H1 (cell line): Measurements from ENCODE around the gene DIAPH1. TPM values are rescaled to one million over a fixed set of nuclear protein-coding genes. Genes with fewer than 3 reads are reported as not detected.

Experiments
- CTCF ChIA-PET: fragments of 300-600 bp; sonication (Branson Sonifier 250); formaldehyde crosslinking; loops from one replicate; lab custom pipeline; 2021; ENCODE audit not compliant: partially characterized antibody; lab: Charles Lee
- POLR2A ChIA-PET: fragments of 300-600 bp; sonication (Branson Sonifier 250); formaldehyde crosslinking; loops from one replicate; lab custom pipeline; 2021; ENCODE audit warnings: inconsistent platforms; ENCODE audit not compliant: partially characterized antibody; lab: Charles Lee
- DNase-seq, 2 experiments: peaks; one replicate each; pipeline versions ENCODE4 v3.0.0 to v3.0.0-alpha.2; 2010 to 2022; ENCODE audit warnings: low spot score in 2 of 2, low read depth in 1 of 2, mixed read lengths in 1 of 2
- FAIRE-seq: peaks from 2 replicates; lab custom pipeline; 2011; peaks lifted over from hg19 to GRCh38; lab: Jason Lieb, UNC
- H2AFZ ChIP-seq: 2 replicates; pipeline ENCODE4 v1.8.1; 2012; ENCODE audit warnings: low read length, inconsistent platforms
- H2AK5ac ChIP-seq: 2 replicates; pipeline ENCODE4 v1.6.1; 2013; ENCODE audit warnings: low read depth, low read length
- H2BK120ac ChIP-seq: replicated peaks from 2 replicates; pipeline ENCODE3; 2013; ENCODE audit warnings: low read depth, low read length, inconsistent platforms
- H2BK12ac ChIP-seq: 2 replicates; pipeline ENCODE4 v1.6.1; 2013; ENCODE audit warnings: low read depth, low read length
- H2BK15ac ChIP-seq: 2 replicates; pipeline ENCODE4 v1.6.1; 2013; ENCODE audit warnings: low read length
- H2BK20ac ChIP-seq: 2 replicates; pipeline ENCODE4 v1.6.1; 2013; ENCODE audit warnings: low read length
- H2BK5ac ChIP-seq: 2 replicates; pipeline ENCODE4 v1.6.1; 2013; ENCODE audit warnings: low read depth, low read length
- H3K14ac ChIP-seq: 2 replicates; pipeline ENCODE4 v1.6.1; 2013; ENCODE audit warnings: inconsistent platforms; ENCODE audit not compliant: insufficient read length
- H3K18ac ChIP-seq: 2 replicates; pipeline ENCODE4 v1.6.1; 2013; ENCODE audit warnings: low read length; ENCODE audit errors: extremely low read depth
- H3K23ac ChIP-seq: 2 replicates; pipeline ENCODE4 v1.6.1; 2013; ENCODE audit warnings: inconsistent platforms; ENCODE audit not compliant: insufficient read length
- H3K23me2 ChIP-seq: 2 replicates; pipeline ENCODE4 v1.6.1; 2013; ENCODE audit warnings: low read depth, low read length
- H3K27ac ChIP-seq: 2 replicates; pipeline ENCODE4 v1.6.1; 2011; ENCODE audit warnings: low read depth, low read length, inconsistent platforms
- H3K27me3 ChIP-seq, 4 experiments: replicated peaks in 1 of 4; 1 replicate in 1 of 4; 2 replicates in 3 of 4; pipeline versions ENCODE4 v1.6.1 to v1.8.1; 2011 to 2013; ENCODE audit warnings: low read length in 3 of 4, mild to moderate bottlenecking in 3 of 4, inconsistent platforms in 2 of 4, mixed read lengths in 2 of 4, moderate library complexity in 1 of 4; ENCODE audit not compliant: control insufficient read depth in 3 of 4, insufficient read depth in 3 of 4; ENCODE audit errors: extremely low read depth in 1 of 4
- H3K36me3 ChIP-seq, 4 experiments: 2 replicates each; pipeline versions ENCODE4 v1.6.1 to v1.8.1; 2011 to 2013; ENCODE audit warnings: mild to moderate bottlenecking in 4 of 4, low read length in 3 of 4, moderate library complexity in 2 of 4, control low read depth in 1 of 4, inconsistent platforms in 1 of 4; ENCODE audit not compliant: insufficient read depth in 4 of 4, control insufficient read depth in 2 of 4
- H3K4ac ChIP-seq: replicated peaks from 2 replicates; pipeline ENCODE3; 2013; ENCODE audit warnings: low read length, low read depth, mixed read lengths, inconsistent platforms; ENCODE audit not compliant: insufficient read length
- H3K4me1 ChIP-seq, 4 experiments: replicated peaks in 1 of 4; 1 replicate in 1 of 4; 2 replicates in 3 of 4; pipeline versions ENCODE4 v1.6.1 to v1.8.1; 2011 to 2013; ENCODE audit warnings: low read length in 3 of 4, inconsistent platforms in 2 of 4, mixed read lengths in 1 of 4; ENCODE audit not compliant: insufficient read depth in 4 of 4, control insufficient read depth in 3 of 4
- H3K4me2 ChIP-seq, 2 experiments: 2 replicates each; pipeline versions ENCODE4 v1.6.1 to v1.8.1; 2011 to 2013; ENCODE audit warnings: low read depth in 2 of 2, low read length in 2 of 2, control low read depth in 1 of 2, inconsistent platforms in 1 of 2, mild to moderate bottlenecking in 1 of 2; ENCODE audit not compliant: insufficient read depth in 1 of 2
- H3K4me3 ChIP-seq, 4 experiments: fragments of 200-600, 300-600 bp in 1 of 4; sonication (generic), shearing (Covaris generic), sonication (Bioruptor Twin) in 1 of 4; 2 replicates each; pipeline versions ENCODE4 v1.5.1 to v1.8.1; 2011 to 2016; ENCODE audit warnings: low read length in 4 of 4, low read depth in 3 of 4, control low read depth in 2 of 4, inconsistent platforms in 2 of 4, mild to moderate bottlenecking in 2 of 4, mixed read lengths in 1 of 4, moderate library complexity in 1 of 4; ENCODE audit not compliant: insufficient read depth in 2 of 4; ENCODE audit errors: extremely low read depth in 1 of 4
- H3K56ac ChIP-seq: replicated peaks from 2 replicates; pipeline ENCODE3; 2013; ENCODE audit warnings: low read depth, mild to moderate bottlenecking, mixed read lengths, low read length, inconsistent platforms; ENCODE audit not compliant: insufficient read length
- H3K79me1 ChIP-seq: 2 replicates; pipeline ENCODE4 v1.6.1; 2013; ENCODE audit warnings: low read depth, low read length, control low read depth
- H3K79me2 ChIP-seq, 2 experiments: 2 replicates each; pipeline versions ENCODE4 v1.6.1 to v1.8.1; 2012 to 2013; ENCODE audit warnings: low read length in 2 of 2, mild to moderate bottlenecking in 2 of 2, inconsistent platforms in 1 of 2; ENCODE audit not compliant: insufficient read depth in 2 of 2, control insufficient read depth in 1 of 2
- H3K9ac ChIP-seq, 4 experiments: replicated peaks in 1 of 4; 1 replicate in 1 of 4; 2 replicates in 3 of 4; pipeline versions ENCODE4 v1.6.1 to v1.8.1; 2011 to 2013; ENCODE audit warnings: low read depth in 3 of 4, low read length in 3 of 4, control low read depth in 2 of 4, mild to moderate bottlenecking in 2 of 4, moderate library complexity in 2 of 4, inconsistent platforms in 1 of 4; ENCODE audit errors: extremely low read depth in 1 of 4
- H3K9me3 ChIP-seq, 2 experiments: 2 replicates each; pipeline versions ENCODE4 v1.6.1 to v1.8.1; 2012 to 2013; ENCODE audit warnings: mild to moderate bottlenecking in 2 of 2, moderate library complexity in 2 of 2, control low read depth in 1 of 2, inconsistent platforms in 1 of 2, low read depth in 1 of 2, low read length in 1 of 2, mixed read lengths in 1 of 2; ENCODE audit not compliant: insufficient read depth in 2 of 2
- H4K20me1 ChIP-seq, 2 experiments: replicated peaks in 1 of 2; 2 replicates each; pipeline versions ENCODE3 to v1.8.1; 2011 to 2013; ENCODE audit warnings: inconsistent platforms in 2 of 2, low read length in 2 of 2, mild to moderate bottlenecking in 1 of 2; ENCODE audit not compliant: insufficient read depth in 2 of 2, control insufficient read depth in 1 of 2
- H4K5ac ChIP-seq: 2 replicates; pipeline ENCODE4 v1.6.1; 2013; ENCODE audit warnings: low read length, low read depth, mixed read lengths, inconsistent platforms; ENCODE audit not compliant: insufficient read length
- H4K8ac ChIP-seq: 2 replicates; pipeline ENCODE4 v1.8.0; 2013; ENCODE audit warnings: mild to moderate bottlenecking, moderate library complexity, low read length, inconsistent platforms; ENCODE audit not compliant: insufficient read depth; ENCODE audit errors: extremely low read depth
- H4K91ac ChIP-seq: replicated peaks from 2 replicates; pipeline ENCODE3; 2013; ENCODE audit warnings: low read length, mixed read lengths, inconsistent platforms; ENCODE audit not compliant: insufficient read length
- SRF ChIP-seq: IDR thresholded peaks from 2 replicates; pipeline ENCODE4 v1.6.1; 2011; ENCODE audit warnings: mild to moderate bottlenecking, low read depth, low read length, moderate library complexity
- WGBS, 2 experiments: shearing (Covaris generic) in 1 of 2; methylation state at CpG; one replicate each; pipeline versions ENCODE4 v1.1.6 to v1.1.7; 2013 to 2015; ENCODE audit warnings: low lambda C conversion rate in 2 of 2, mixed read lengths in 2 of 2, inconsistent platforms in 1 of 2, low coverage in 1 of 2, missing lambda C conversion rate in 1 of 2; ENCODE audit not compliant: insufficient replicate concordance in 2 of 2, insufficient coverage in 1 of 2, insufficient read length in 1 of 2; ENCODE audit errors: extremely low coverage in 1 of 2, missing lambda C conversion rate in 1 of 2; 5-methylcytosine and 5-hydroxymethylcytosine counted together
- polyA plus RNA-seq, 7 experiments: library from polyadenylated mRNA; depleted of rRNA in 3 of 7; stranded (reverse) in 5 of 7; unstranded in 2 of 7; fragments of >200 nt in 5 of 7; fragments of 200-250 nt in 2 of 7; gene quantifications; 1 replicate in 5 of 7; 2 replicates in 1 of 7; 4 replicates in 1 of 7; pipeline versions ENCODE4 v1.2.1 to v1.2.3, GENCODE V29; 2011 to 2013; ENCODE audit warnings: missing spikeins in 2 of 7, mixed read lengths in 2 of 7
- total RNA-seq: library from RNA; stranded (reverse); fragmentation: NEBNext Ultra II Directional; extraction: Animal tissue kit (Norgen Biotek cat#: 25700); gene quantifications from 2 replicates; pipeline ENCODE4 v1.2.1, GENCODE V29; 2021

DIAPH1 gene
- total and polyA plus RNA-seq, 2 of the 8 experiments (the other 6 are each of a cell fraction or from before 2014, with no cell fraction given) = 61.2 to 114 TPM

- Histone ChIP-seq H3K4me1 (no peaks in the 10 kb centered on the region; a peak in 2 of 7 replicates), H2BK12ac (no peak overlapping the region), H2AFZ (no peak overlapping the region), H3K23ac (no peak overlapping the region), H2BK5ac (no peak overlapping the region), H4K8ac (no peak overlapping the region), H4K5ac (no peak overlapping the region), H3K36me3 (peaks cover 2 to 19% (median 6%) of the 10 kb centered on the region in 4 experiments; a peak in 6 of 8 replicates), H3K27me3 (no peaks in the 10 kb centered on the region), H3K79me1 (no peaks in the 10 kb centered on the region), H3K27ac (no peak overlapping the region), H3K23me2 (no peaks in the 10 kb centered on the region), H3K18ac (no peak overlapping the region), H2BK120ac (no peak overlapping the region), H3K14ac (no peak overlapping the region), H3K4me3 (no peak overlapping the region), H2AK5ac (no peak overlapping the region), H3K79me2 (no peaks in the 10 kb centered on the region), H4K20me1 (no peaks in the 10 kb centered on the region), H4K91ac (no peak overlapping the region), H2BK15ac (no peak overlapping the region), H3K56ac (no peak overlapping the region), H3K9ac (no peak overlapping the region), H2BK20ac (no peak overlapping the region), H3K4ac (no peak overlapping the region), H3K4me2 (no peak overlapping the region), H3K9me3 (no peaks in the 10 kb centered on the region)
- ChIA-PET CTCF (interaction anchor here (0.9 to 3.5 kb wide), 28 partner anchors 8 to 366 kb away, joined by 3 to 30 read pairs (median 6); partner anchors contain the start of genes DIAPH1, PCDHB11, PCDHB14 and PCDHB15), POLR2A (no interaction called here)
- 85% methylated on average over 8 of the region's 8 CpGs; no CpG with 5 or more reads in 1 of the 2 experiments for WGBS, 2 experiments
- DNase-seq = no peak
- FAIRE-seq = no peak
- no peak for TF ChIP-seq SRF
These were observed 52.8 kb downstream of the DIAPH1 start for GRCh38 chr5:141565826-141566570.
